Stimulated activated CD4-positive, alpha-beta T cell treated with anti-CD3 and anti-CD28 coated beads, TNF-alpha, amount 100 ng/mL, for 48 hours (primary cell): ENCODE measurements around the gene SLC49A3.
"Not testable (repeated sequence)": the region's sequence is repeated elsewhere in the genome, so short reads cannot be mapped to it uniquely, and the experiment has no call there.

Source experiments
- DNase-seq, 3 donors: peaks; one replicate each; pipeline ENCODE4 v3.0.0-alpha.2; 2020; ENCODE audit warnings: low read depth in 3 of 3

Gene SLC49A3

GRCh38 chr4:688854-689681 is at the start of gene SLC49A3:
TSS of gene SLC49A3 (minus strand) at chr4:689151. CDS start at chr4:689127, 24 bp downstream.
- no peak for DNase-seq

- DNase-seq: not testable (repeated sequence)
Observed at GRCh38 chr4:736561-736960, 47.6 kb upstream of the SLC49A3 start.

- no peak for DNase-seq
Observed at GRCh38 chr4:735583-735982, 46.6 kb upstream of the SLC49A3 start.

GRCh38 chr4:734951-735350 is 46.0 kb upstream of the SLC49A3 start:
- DNase-seq: no peak

- DNase-seq: no peak
Observed at GRCh38 chr4:734075-734474, 45.1 kb upstream of the SLC49A3 start.

GRCh38 chr4:733631-733980 is 44.7 kb upstream of the SLC49A3 start:
- DNase-seq: no peak

GRCh38 chr4:732911-733630 is 44.1 kb upstream of the SLC49A3 start:
- no peak for DNase-seq

- DNase-seq: no peak
Observed at GRCh38 chr4:732486-732885, 43.5 kb upstream of the SLC49A3 start.

- DNase-seq: not testable (repeated sequence)
Observed at GRCh38 chr4:731954-732353, 43.0 kb upstream of the SLC49A3 start.

- not testable (repeated sequence) for DNase-seq
Observed at GRCh38 chr4:730946-731904, 42.3 kb upstream of the SLC49A3 start.

GRCh38 chr4:730511-730910 is 41.6 kb upstream of the SLC49A3 start:
- DNase-seq: no peak

- no peak for DNase-seq
Observed at GRCh38 chr4:729336-730315, 40.7 kb upstream of the SLC49A3 start.

- DNase-seq: no peak
Observed at GRCh38 chr4:727576-727975, 38.6 kb upstream of the SLC49A3 start.

GRCh38 chr4:726838-727237 is 37.9 kb upstream of the SLC49A3 start:
- no peak for DNase-seq

- no peak for DNase-seq
Observed at GRCh38 chr4:726235-726787, 37.4 kb upstream of the SLC49A3 start.

- DNase-seq: no peak
Observed at GRCh38 chr4:725391-726234, 36.7 kb upstream of the SLC49A3 start.

GRCh38 chr4:723751-724530 is 35.0 kb upstream of the SLC49A3 start:
- no peak for DNase-seq

GRCh38 chr4:722851-723360 is 34.0 kb upstream of the SLC49A3 start:
- DNase-seq: no peak
